HAP-1 (cell line): ENCODE measurements around the gene ERG.

Experiments
- DNase-seq, 2 experiments: peaks; one replicate each; pipeline ENCODE4 v3.0.0-alpha.2; 2016 to 2020; ENCODE audit warnings: low spot score in 2 of 2
- H3K27me3 ChIP-seq: fragments of 250-450 bp; sonication (Bioruptor Pico); 2 replicates; pipeline ENCODE4 v1.5.1; 2020; ENCODE audit warnings: low read depth, mild to moderate bottlenecking, moderate library complexity
- H3K36me3 ChIP-seq: fragments of 250-450 bp; sonication (Bioruptor Pico); replicated peaks from 2 replicates; pipeline ENCODE4 v1.5.1; 2020; ENCODE audit warnings: mild to moderate bottlenecking
- H3K4me1 ChIP-seq: fragments of 250-450 bp; sonication (Bioruptor Pico); 2 replicates; pipeline ENCODE4 v1.5.1; 2020; ENCODE audit warnings: mild to moderate bottlenecking
- H3K4me3 ChIP-seq: fragments of 250-450 bp; sonication (Bioruptor Pico); 2 replicates; pipeline ENCODE4 v1.5.1; 2020; ENCODE audit warnings: mild to moderate bottlenecking, moderate library complexity
- H3K9me3 ChIP-seq: fragments of 250-450 bp; sonication (Bioruptor Pico); 2 replicates; pipeline ENCODE4 v1.5.1; 2020; ENCODE audit warnings: mild to moderate bottlenecking, moderate library complexity
- in situ Hi-C: fragments of 300-500 bp; cut with MboI; formaldehyde crosslinking; loops from 3 replicates; pipeline ENCODE4 v1.14.3; 2020; ENCODE audit warnings: low sequenced_read_pairs, inconsistent platforms, mixed read lengths

The ERG gene

DNA sequence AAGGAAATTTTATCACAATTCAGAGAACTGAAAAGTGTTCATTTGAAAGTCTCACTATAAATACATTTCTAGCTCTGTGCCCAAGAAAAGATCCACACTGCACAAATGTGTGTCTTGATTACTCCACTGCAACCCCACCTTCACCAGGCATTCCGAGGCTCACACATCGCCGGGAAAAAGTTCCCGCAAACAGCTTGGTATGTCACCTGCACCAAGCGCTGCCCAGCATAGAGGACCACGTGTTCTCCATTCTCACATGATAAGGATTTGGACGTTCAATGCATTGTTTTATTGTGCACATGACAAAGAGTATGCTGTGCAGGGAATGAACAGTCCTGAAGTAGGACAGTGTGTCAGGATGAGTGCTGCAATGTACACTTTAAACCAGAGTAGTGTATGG, 70.1 kb downstream of the ERG start:
- DNase-seq = no peak
- in situ Hi-C loops = no loop called here
- H3K9me3 ChIP-seq = no peaks in the 10 kb centered on the region; the same call in 1 of the 2 replicates
- H3K36me3 ChIP-seq = no peaks in the 10 kb centered on the region
- H3K4me1 ChIP-seq = no peaks in the 10 kb centered on the region
- no peak overlapping the region for H3K4me3 ChIP-seq
- no peaks in the 10 kb centered on the region for H3K27me3 ChIP-seq

DNA sequence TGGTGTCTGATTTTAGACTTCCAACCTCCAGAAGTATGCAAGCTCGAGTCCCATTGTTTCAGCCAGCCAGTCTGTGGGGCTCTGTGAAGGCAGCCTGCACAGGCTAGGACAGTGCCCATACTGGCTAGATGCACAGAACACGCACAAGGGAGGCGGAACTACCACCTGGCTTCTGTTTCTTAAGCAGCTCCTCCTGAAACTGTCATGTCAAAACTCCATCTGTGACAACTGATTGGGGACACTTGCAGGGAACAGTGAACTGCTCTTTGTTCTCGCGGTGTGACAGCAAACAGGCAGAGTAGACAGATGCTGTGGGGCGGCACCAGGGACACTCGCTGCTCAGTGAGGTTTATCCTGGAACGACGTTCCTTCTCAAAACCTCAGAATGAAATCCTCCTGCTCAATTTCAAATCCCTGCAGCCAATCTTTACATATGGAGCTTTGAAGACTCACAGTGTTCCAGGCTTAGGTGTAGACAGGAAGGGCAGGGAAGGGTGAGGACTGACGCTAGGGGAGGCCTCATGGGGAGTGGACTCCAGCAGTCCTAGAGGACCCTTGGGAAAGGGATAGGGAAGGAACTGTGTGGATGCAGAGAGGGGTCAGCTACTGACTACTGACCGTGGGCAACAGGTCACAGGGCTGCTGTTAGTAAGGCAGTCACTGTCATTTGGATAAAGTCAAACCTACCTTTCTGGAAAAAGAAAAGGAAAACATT, 73.8 kb downstream of the ERG start:
- Histone ChIP-seq H3K4me3 (no peak overlapping the region), H3K9me3 (no peaks in the 10 kb centered on the region; the same call in 1 of the 2 replicates), H3K4me1 (no peaks in the 10 kb centered on the region), H3K27me3 (no peaks in the 10 kb centered on the region), H3K36me3 (no peaks in the 10 kb centered on the region)
- DNase-seq = no peak
- in situ Hi-C loops = no loop called here

GRCh38 chr21:38422082-38422481, 76.2 kb downstream of the ERG start:
- no peak overlapping the region for H3K4me3 ChIP-seq
- H3K4me1 ChIP-seq = no peaks in the 10 kb centered on the region
- in situ Hi-C loops = no loop called here
- H3K27me3 ChIP-seq = no peaks in the 10 kb centered on the region
- no peaks in the 10 kb centered on the region for H3K36me3 ChIP-seq
- H3K9me3 ChIP-seq = no peaks in the 10 kb centered on the region; the same call in 1 of the 2 replicates
- no peak for DNase-seq

DNA sequence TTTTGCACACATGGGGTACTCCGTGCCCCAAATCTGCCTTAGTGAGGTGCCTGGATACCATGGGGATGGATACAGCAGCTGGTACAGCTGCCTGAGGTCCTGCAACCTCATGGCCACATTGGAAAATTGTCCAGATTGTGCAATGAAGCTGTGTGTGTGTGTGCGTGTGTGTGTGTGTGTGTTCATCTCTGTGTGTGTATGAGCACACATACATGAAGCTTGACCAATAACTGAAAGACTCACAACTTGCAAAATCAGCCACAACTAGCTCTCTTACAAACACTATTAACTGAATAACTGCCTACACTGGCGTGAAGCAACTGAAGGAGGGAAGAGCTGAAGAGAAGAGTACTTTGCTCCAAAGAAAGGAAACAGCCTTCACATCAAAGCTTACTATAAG, 78.1 kb downstream of the ERG start:
- no peak for DNase-seq
- H3K27me3 ChIP-seq = no peaks in the 10 kb centered on the region
- in situ Hi-C loops = no loop called here
- no peaks in the 10 kb centered on the region for H3K4me1 ChIP-seq
- no peaks in the 10 kb centered on the region for H3K36me3 ChIP-seq
- H3K9me3 ChIP-seq = no peaks in the 10 kb centered on the region; the same call in 1 of the 2 replicates
- no peak overlapping the region for H3K4me3 ChIP-seq

- Histone ChIP-seq H3K9me3 (no peaks in the 10 kb centered on the region; the same call in 1 of the 2 replicates), H3K36me3 (no peaks in the 10 kb centered on the region), H3K4me3 (no peak overlapping the region), H3K4me1 (no peaks in the 10 kb centered on the region), H3K27me3 (no peaks in the 10 kb centered on the region)
- DNase-seq = no peak
- in situ Hi-C loops = no loop called here
These were observed 80.6 kb downstream of the ERG start for GRCh38 chr21:38417726-38418125.

GRCh38 chr21:38416791-38417190, 81.5 kb downstream of the ERG start:
- no peaks in the 10 kb centered on the region for H3K27me3 ChIP-seq
- in situ Hi-C loops = no loop called here
- H3K36me3 ChIP-seq = no peaks in the 10 kb centered on the region
- no peak for DNase-seq
- no peak overlapping the region for H3K4me3 ChIP-seq
- H3K4me1 ChIP-seq = no peaks in the 10 kb centered on the region
- no peaks in the 10 kb centered on the region; the same call in 1 of the 2 replicates for H3K9me3 ChIP-seq

- Histone ChIP-seq H3K4me3 (no peak overlapping the region), H3K27me3 (no peaks in the 10 kb centered on the region), H3K9me3 (no peaks in the 10 kb centered on the region; the same call in 1 of the 2 replicates), H3K4me1 (no peaks in the 10 kb centered on the region), H3K36me3 (no peaks in the 10 kb centered on the region)
- no peak for DNase-seq
- in situ Hi-C loops = no loop called here
These were observed 84.2 kb downstream of the ERG start for GRCh38 chr21:38413958-38414548.

- no peaks in the 10 kb centered on the region for H3K4me1 ChIP-seq
- no peaks in the 10 kb centered on the region for H3K27me3 ChIP-seq
- H3K4me3 ChIP-seq = no peak overlapping the region
- in situ Hi-C loops = no loop called here
- H3K36me3 ChIP-seq = no peaks in the 10 kb centered on the region
- DNase-seq = no peak
- H3K9me3 ChIP-seq = peaks cover 4% of the 10 kb centered on the region; the same call in 1 of the 2 replicates
These were observed 87.8 kb downstream of the ERG start for GRCh38 chr21:38410466-38410865.

DNA sequence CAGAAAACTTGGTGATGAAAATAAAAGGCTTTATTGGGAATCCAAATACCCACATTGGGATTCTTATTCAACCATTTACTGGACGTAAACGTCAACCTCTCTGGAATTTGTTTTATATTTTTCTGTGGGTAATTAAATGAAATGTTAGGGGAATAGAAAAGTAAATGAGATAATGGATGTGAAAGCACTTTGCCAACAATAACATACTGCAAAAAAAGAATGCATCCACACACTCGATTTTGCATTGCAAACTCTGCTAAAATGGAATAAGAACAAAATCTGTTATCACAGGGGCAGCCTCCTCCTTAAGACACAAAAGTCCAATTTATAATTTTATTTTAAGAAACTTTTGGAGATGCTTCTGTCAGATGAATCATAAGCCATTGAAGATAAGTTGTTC, 88.4 kb downstream of the ERG start:
- H3K9me3 ChIP-seq = peaks cover 4% of the 10 kb centered on the region; the same call in 1 of the 2 replicates
- in situ Hi-C loops = no loop called here
- no peaks in the 10 kb centered on the region for H3K36me3 ChIP-seq
- no peaks in the 10 kb centered on the region for H3K27me3 ChIP-seq
- H3K4me3 ChIP-seq = no peak overlapping the region
- no peaks in the 10 kb centered on the region for H3K4me1 ChIP-seq
- no peak for DNase-seq

- DNase-seq = no peak
- Histone ChIP-seq H3K36me3 (no peaks in the 10 kb centered on the region), H3K4me1 (no peaks in the 10 kb centered on the region), H3K9me3 (0 out of 2 replicates have a peak, but pooled peaks cover 4% of the 10 kb centered on the region), H3K27me3 (no peaks in the 10 kb centered on the region), H3K4me3 (no peak overlapping the region)
- in situ Hi-C loops = no loop called here
These were observed 94.1 kb downstream of the ERG start for GRCh38 chr21:38404177-38404576.

DNA sequence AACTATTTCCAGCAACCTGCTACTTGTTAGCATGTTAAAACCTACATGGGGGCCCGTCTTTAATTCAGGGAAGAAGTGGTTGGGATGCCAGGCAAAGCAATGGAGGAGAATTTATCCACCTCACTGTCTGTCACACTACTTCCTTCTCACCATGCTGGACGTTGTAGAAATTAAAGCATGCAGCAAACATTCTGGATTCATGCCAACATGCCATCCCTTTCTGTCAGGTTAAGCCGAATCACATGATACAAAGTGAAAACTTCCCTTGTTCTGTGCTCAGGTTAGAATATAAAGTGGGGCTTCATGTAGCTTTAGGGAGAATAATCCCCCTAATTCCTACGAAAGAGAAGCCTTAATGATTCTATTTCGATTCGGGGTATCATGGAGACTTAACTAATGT, 95.5 kb downstream of the ERG start:
- Histone ChIP-seq H3K9me3 (no peaks in the 10 kb centered on the region), H3K4me1 (no peaks in the 10 kb centered on the region), H3K4me3 (no peak overlapping the region), H3K36me3 (no peaks in the 10 kb centered on the region), H3K27me3 (no peaks in the 10 kb centered on the region)
- no peak for DNase-seq
- in situ Hi-C loops = no loop called here

DNA sequence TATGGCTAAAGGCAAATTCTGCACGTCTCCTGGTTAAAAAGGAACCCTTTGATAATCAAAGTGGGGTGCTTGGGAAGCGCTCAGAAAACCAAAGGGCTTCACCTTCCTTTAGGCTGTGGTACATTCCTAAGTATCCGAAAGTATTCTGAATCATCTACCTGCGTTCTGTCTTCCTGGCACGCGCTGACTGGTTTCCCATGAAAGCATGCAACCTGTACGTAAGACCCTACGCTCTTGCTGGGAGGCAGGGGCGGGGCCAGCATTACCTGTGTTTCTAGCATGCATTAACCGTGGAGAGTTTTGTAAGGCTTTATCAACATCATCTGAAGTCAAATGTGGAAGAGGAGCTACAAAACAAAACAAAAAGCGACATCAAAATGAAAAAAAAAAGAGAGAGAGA, 96.0 kb downstream of the ERG start:
- Histone ChIP-seq H3K27me3 (no peaks in the 10 kb centered on the region), H3K36me3 (no peaks in the 10 kb centered on the region)

GRCh38 chr21:38401191-38401926, 96.9 kb downstream of the ERG start:
- Histone ChIP-seq H3K9me3 (no peaks in the 10 kb centered on the region), H3K27me3 (no peaks in the 10 kb centered on the region), H3K4me1 (no peaks in the 10 kb centered on the region), H3K36me3 (no peaks in the 10 kb centered on the region), H3K4me3 (no peak overlapping the region)
- in situ Hi-C loops = no loop called here
- no peak for DNase-seq

More for the DNA sequence above, 96.0 kb downstream of the ERG start:
- in situ Hi-C loops = no loop called here
- Histone ChIP-seq H3K4me3 (no peak overlapping the region), H3K4me1 (no peaks in the 10 kb centered on the region), H3K9me3 (no peaks in the 10 kb centered on the region)
- no peak for DNase-seq
